HFF-Myc (cell line): Measurements from ENCODE around the gene IER2.
A peak's percentile ranks its signal among the peaks of the same experiment; 100 is the strongest.

Experiments
- DNase-seq: peaks from one replicate; pipeline ENCODE4 v3.0.0-alpha.2; 2011; ENCODE audit warnings: low read depth; ENCODE audit errors: extremely low read depth
- H3K4me3 ChIP-seq: replicated peaks from 2 replicates; pipeline ENCODE4 v1.5.1; 2011; ENCODE audit warnings: low read depth, mild to moderate bottlenecking, control low read depth, low read length
- CTCF ChIP-seq: IDR thresholded peaks from 2 replicates; pipeline ENCODE4 v1.5.1; 2012; ENCODE audit warnings: mild to moderate bottlenecking, low read depth, low read length, control low read depth; ENCODE audit errors: missing control alignments

Gene IER2

GRCh38 chr19:13115936-13116281 lies 34.3 kb upstream of the IER2 start:
- peak overlapping the region; percentile 99 for H3K4me3 ChIP-seq
- DNase-seq = no peak
- no peak for TF ChIP-seq CTCF

- TF ChIP-seq CTCF = no peak
- DNase-seq = peak; percentile 87
- H3K4me3 ChIP-seq = peak within 1 kb of the TSS; percentile 99
Observed at GRCh38 chr19:13116282-13117175, 33.7 kb upstream of the IER2 start, which contains the start of gene TRMT1. TRMT1 (minus strand) TSS chr19:13116740; CDS start chr19:13116399, 341 bp downstream.

- no peak for DNase-seq
- peak overlapping the region; percentile 99 for H3K4me3 ChIP-seq
- no peak for TF ChIP-seq CTCF
Observed at GRCh38 chr19:13117176-13117771, 32.9 kb upstream of the IER2 start.

- peak; percentile 47 for DNase-seq
- peak within 1 kb of the TSS; percentile 99 for H3K4me3 ChIP-seq
- no peak for TF ChIP-seq CTCF
Observed at GRCh38 chr19:13117772-13118423, 32.3 kb upstream of the IER2 start, which contains the start of gene NACC1. NACC1 (plus strand) TSS chr19:13118264; CDS start chr19:13135208, 16,944 bp downstream.

GRCh38 chr19:13118424-13119193 lies 31.6 kb upstream of the IER2 start:
- no peak for TF ChIP-seq CTCF
- DNase-seq = no peak
- H3K4me3 ChIP-seq = peak overlapping the region; percentile 86

GRCh38 chr19:13119627-13120026 lies 30.6 kb upstream of the IER2 start:
- no peak for DNase-seq
- peak overlapping the region; percentile 86 for H3K4me3 ChIP-seq
- no peak for TF ChIP-seq CTCF
